Fibroblast of the aortic adventitia (primary cell): ENCODE data around the gene CNPY3. TPM values are rescaled to one million over a fixed set of nuclear protein-coding genes. Genes with fewer than 3 reads are reported as not detected.
"Not testable (repeated sequence)": the region's sequence is repeated elsewhere in the genome, so short reads cannot be mapped to it uniquely, and the experiment has no call there.

Experiments
- DNase-seq: peaks from one replicate; pipeline ENCODE4 v3.0.0-alpha.2; 2010; ENCODE audit warnings: low read depth
- H3K4me3 ChIP-seq: 2 replicates; pipeline ENCODE4 v1.5.1; 2011; ENCODE audit warnings: low read depth, mild to moderate bottlenecking, control low read depth, low read length, moderate library complexity
- total RNA-seq: library from RNA; depleted of rRNA; stranded (reverse); fragments of >200 nt; gene quantifications from 2 replicates; pipeline ENCODE4 v1.2.3, GENCODE V29; 2012; ENCODE audit warnings: low replicate concordance
- TF ChIP-seq, protein P1 (sequence below): IDR thresholded peaks from 2 replicates; pipeline ENCODE4 v1.5.1; 2011; ENCODE audit warnings: mild to moderate bottlenecking, low read length, control low read depth, inconsistent platforms; ENCODE audit not compliant: insufficient read depth

The CNPY3 gene
- total RNA-seq, 1 donor = 23.2 TPM

DNA sequence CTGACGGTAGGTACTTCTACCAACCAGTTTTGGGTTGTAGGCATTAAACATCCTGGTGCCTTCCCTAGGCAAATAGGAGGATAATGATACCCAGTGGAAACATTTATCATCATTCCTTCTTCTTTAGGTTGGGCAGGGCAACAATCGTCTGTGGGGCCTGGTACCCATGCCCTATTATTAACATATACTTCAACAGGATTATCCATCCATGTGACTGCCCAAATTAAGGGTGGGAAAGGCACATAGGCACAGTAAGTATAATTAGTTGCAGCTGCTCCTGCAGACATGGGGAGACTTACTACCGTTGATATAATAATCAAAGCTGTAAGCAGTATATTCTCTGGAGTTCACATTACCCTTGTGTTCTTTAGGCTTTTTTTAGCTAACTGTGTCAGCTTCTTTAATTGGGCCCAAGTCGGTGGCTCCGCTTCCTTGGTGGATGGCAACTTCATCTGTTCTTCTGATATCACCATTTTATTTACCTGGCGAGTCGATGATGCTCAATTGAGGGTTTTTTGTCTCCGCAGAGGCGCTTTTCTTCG is 33.0 kb upstream of the CNPY3 start:
- TF ChIP-seq, protein P1, sequence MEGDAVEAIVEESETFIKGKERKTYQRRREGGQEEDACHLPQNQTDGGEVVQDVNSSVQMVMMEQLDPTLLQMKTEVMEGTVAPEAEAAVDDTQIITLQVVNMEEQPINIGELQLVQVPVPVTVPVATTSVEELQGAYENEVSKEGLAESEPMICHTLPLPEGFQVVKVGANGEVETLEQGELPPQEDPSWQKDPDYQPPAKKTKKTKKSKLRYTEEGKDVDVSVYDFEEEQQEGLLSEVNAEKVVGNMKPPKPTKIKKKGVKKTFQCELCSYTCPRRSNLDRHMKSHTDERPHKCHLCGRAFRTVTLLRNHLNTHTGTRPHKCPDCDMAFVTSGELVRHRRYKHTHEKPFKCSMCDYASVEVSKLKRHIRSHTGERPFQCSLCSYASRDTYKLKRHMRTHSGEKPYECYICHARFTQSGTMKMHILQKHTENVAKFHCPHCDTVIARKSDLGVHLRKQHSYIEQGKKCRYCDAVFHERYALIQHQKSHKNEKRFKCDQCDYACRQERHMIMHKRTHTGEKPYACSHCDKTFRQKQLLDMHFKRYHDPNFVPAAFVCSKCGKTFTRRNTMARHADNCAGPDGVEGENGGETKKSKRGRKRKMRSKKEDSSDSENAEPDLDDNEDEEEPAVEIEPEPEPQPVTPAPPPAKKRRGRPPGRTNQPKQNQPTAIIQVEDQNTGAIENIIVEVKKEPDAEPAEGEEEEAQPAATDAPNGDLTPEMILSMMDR = no peak
- no peak overlapping the region for H3K4me3 ChIP-seq
- no peak for DNase-seq

DNA sequence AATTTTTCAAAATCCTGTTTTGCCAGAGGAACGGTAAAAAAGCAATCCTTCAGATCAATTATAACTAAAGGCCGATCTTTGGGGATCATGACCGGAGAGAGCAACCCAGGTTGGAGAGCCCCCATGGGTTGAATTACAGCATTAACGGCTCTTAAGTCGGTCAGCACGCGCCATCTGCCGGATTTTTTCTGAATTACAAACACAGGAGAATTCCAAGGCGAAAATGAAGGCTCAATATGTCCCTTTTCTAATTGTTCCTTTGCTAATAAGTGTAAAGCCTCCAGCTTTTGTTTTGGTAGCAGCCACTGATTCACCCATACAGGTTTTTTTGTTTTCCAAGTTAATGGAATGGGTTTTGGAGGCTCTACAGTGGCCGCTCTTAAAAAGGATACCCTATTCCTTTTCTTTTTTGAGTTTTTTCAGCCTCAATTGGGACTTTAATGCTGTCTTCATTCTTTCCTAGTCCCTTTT is 30.4 kb upstream of the CNPY3 start:
- TF ChIP-seq, protein P1 = peak; percentile 61
- peak; percentile 78 for DNase-seq
- no peak overlapping the region for H3K4me3 ChIP-seq

DNA sequence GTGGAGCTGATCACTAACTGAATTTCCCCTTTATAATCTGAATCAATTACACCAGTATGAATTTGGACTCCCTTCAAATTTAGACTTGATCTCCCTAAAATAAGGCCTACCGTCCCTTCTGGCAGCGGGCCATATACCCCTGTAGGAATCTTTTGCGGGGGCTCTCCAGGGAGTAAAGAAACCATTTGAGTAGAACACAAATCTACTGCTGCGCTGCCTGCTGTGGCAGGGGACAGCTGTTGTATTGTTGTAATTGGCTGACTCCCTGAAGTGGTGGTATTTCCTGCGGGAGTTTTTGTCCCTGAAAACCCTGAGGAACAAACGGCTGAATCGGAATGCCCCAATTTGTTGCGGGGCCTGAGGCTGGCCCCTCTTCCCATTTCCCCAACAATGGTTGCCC is 29.4 kb upstream of the CNPY3 start:
- DNase-seq = no peak
- no peak overlapping the region for H3K4me3 ChIP-seq
- TF ChIP-seq, protein P1 = no peak

- peak; percentile 91 for DNase-seq
- H3K4me3 ChIP-seq = no peak overlapping the region
- TF ChIP-seq, protein P1 = peak; percentile 72
Measured at GRCh38 chr6:42901538-42901957, 27.7 kb upstream of the CNPY3 start.

- H3K4me3 ChIP-seq, DNase-seq: not testable (repeated sequence)
Measured at GRCh38 chr6:42902429-42903263, 26.6 kb upstream of the CNPY3 start.

DNA sequence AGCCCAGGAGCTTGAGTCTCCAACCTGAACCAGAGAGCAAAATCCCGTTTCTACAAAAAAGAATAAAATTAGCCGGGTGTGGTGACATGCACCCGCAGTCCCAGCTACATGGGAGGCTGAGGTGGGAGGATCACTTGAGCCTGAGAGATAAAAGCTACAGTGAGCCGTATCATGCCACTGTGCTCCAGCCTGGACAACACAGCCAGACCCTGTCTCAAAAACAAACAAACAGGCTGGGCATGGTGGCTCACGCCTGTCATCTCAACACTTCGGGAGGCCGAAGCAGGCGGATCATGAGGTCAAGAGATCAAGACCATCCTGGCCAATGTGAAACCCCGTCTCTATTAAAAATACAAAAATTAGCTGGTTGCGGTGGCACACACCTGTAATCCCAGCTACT is 24.8 kb upstream of the CNPY3 start:
- no peak for DNase-seq
- H3K4me3 ChIP-seq = no peak overlapping the region
- TF ChIP-seq, protein P1 = no peak

GRCh38 chr6:42907336-42907735 is 21.9 kb upstream of the CNPY3 start:
- H3K4me3 ChIP-seq = no peak overlapping the region
- TF ChIP-seq, protein P1 = no peak
- DNase-seq = peak; percentile 25
